PFSK-1 (cell line): ENCODE results near the gene PCLO.

Experiments used
- FOXP2 ChIP-seq: optimal IDR thresholded peaks from 2 replicates; pipeline ENCODE3; 2011; ENCODE audit warnings: borderline replicate concordance, control low read depth, inconsistent platforms; ENCODE audit not compliant: insufficient read depth; ENCODE audit errors: extremely low read length, extremely low read depth
- POLR2AphosphoS5 ChIP-seq: IDR thresholded peaks from 2 replicates; pipeline ENCODE4 v1.6.1; 2012; ENCODE audit warnings: low read depth, mild to moderate bottlenecking, control low read depth, low read length, moderate library complexity
- REST ChIP-seq, 2 experiments: IDR thresholded peaks; 2 replicates each; pipeline versions ENCODE4 v1.6.1 to v1.8.0; 2011 to 2012; ENCODE audit warnings: low read depth in 2 of 2, low read length in 2 of 2, control low read depth in 1 of 2, inconsistent platforms in 1 of 2, mild to moderate bottlenecking in 1 of 2, moderate library complexity in 1 of 2; ENCODE audit not compliant: insufficient read depth in 1 of 2
- SIN3A ChIP-seq: IDR thresholded peaks from 2 replicates; pipeline ENCODE4 v1.6.1; 2012; ENCODE audit warnings: mild to moderate bottlenecking, low read length, moderate library complexity, borderline replicate concordance; ENCODE audit not compliant: insufficient read depth
- TAF1 ChIP-seq: IDR thresholded peaks from 2 replicates; pipeline ENCODE4 v1.6.1; 2012; ENCODE audit warnings: low read length, control low read depth, borderline replicate concordance; ENCODE audit not compliant: insufficient read depth

The PCLO gene

GRCh38 chr7:83119494-83119893, 43.2 kb downstream of the PCLO start:
- TF ChIP-seq POLR2AphosphoS5 (no peak), FOXP2 (no peak), REST (IDR thresholded peaks at IDR 0.05; ENCODE audit: insufficient read depth in 1 of 2, low read depth in 2 of 2, low read length in 2 of 2) (no peak), TAF1 (no peak), SIN3A (no peak)

- TF ChIP-seq TAF1 = no peak
These were observed 43.7 kb downstream of the PCLO start for GRCh38 chr7:83119026-83119382.

GRCh38 chr7:83118347-83119025, 44.2 kb downstream of the PCLO start:
- TF ChIP-seq TAF1 = no peak
- no peak for TF ChIP-seq POLR2AphosphoS5
- no peak for TF ChIP-seq REST (IDR thresholded peaks at IDR 0.05; ENCODE audit: insufficient read depth in 1 of 2, low read depth in 2 of 2, low read length in 2 of 2)
- no peak for TF ChIP-seq SIN3A
- TF ChIP-seq FOXP2 = no peak

GRCh38 chr7:83117466-83117865, 45.2 kb downstream of the PCLO start:
- TF ChIP-seq SIN3A = no peak
- no peak for TF ChIP-seq REST (IDR thresholded peaks at IDR 0.05; ENCODE audit: insufficient read depth in 1 of 2, low read depth in 2 of 2, low read length in 2 of 2)
- TF ChIP-seq TAF1 = no peak
- no peak for TF ChIP-seq FOXP2
- no peak for TF ChIP-seq POLR2AphosphoS5

- TF ChIP-seq TAF1 (no peak), POLR2AphosphoS5 (no peak), FOXP2 (no peak), SIN3A (no peak), REST (IDR thresholded peaks at IDR 0.05; ENCODE audit: insufficient read depth in 1 of 2, low read depth in 2 of 2, low read length in 2 of 2) (no peak)
These were observed 51.3 kb downstream of the PCLO start for GRCh38 chr7:83111391-83111790.
